OCI-LY1 (cell line): Measurements from ENCODE around the gene TCF19.
A peak's percentile ranks its signal among the peaks of the same experiment; 100 is the strongest.

Experiments
- EZH2 ChIP-seq: fragments of 200-600 bp; sonication (generic), shearing (Covaris generic); IDR thresholded peaks from 2 replicates; pipeline ENCODE4 v1.8.0; 2017; ENCODE audit warnings: borderline replicate concordance, mixed run types, mild to moderate bottlenecking, antibody characterized with exemption, low read length, moderate library complexity, mixed read lengths
- TF ChIP-seq, protein P1 (sequence below): fragments of 200-600 bp; sonication (generic), shearing (Covaris generic); IDR thresholded peaks from 2 replicates; pipeline ENCODE4 v1.5.1; 2017; ENCODE audit warnings: mild to moderate bottlenecking, antibody characterized with exemption, low read length, moderate library complexity, mixed read lengths

GRCh38 chr6:31128093-31128676 lies 30.2 kb upstream of the TCF19 start:
- TF ChIP-seq, protein P1, sequence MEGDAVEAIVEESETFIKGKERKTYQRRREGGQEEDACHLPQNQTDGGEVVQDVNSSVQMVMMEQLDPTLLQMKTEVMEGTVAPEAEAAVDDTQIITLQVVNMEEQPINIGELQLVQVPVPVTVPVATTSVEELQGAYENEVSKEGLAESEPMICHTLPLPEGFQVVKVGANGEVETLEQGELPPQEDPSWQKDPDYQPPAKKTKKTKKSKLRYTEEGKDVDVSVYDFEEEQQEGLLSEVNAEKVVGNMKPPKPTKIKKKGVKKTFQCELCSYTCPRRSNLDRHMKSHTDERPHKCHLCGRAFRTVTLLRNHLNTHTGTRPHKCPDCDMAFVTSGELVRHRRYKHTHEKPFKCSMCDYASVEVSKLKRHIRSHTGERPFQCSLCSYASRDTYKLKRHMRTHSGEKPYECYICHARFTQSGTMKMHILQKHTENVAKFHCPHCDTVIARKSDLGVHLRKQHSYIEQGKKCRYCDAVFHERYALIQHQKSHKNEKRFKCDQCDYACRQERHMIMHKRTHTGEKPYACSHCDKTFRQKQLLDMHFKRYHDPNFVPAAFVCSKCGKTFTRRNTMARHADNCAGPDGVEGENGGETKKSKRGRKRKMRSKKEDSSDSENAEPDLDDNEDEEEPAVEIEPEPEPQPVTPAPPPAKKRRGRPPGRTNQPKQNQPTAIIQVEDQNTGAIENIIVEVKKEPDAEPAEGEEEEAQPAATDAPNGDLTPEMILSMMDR = peak; percentile 73
- TF ChIP-seq EZH2 = no peak
